T-cell (primary cell): ENCODE measurements around the gene TSPAN4. TPM values are rescaled to one million over a fixed set of nuclear protein-coding genes. Genes with fewer than 3 reads are reported as not detected.

Experiments used
- ATAC-seq, 4 experiments: fragments of 200-7000 bp in 3 of 4; fragments of 150-1000 bp in 1 of 4; cut with Tn5 transposase; replicated peaks in 1 of 4; 1 replicate in 3 of 4; 2 replicates in 1 of 4; pipeline ENCODE4 v1.10.0; 2021; ENCODE audit warnings: moderate library complexity in 3 of 4, mild to moderate bottlenecking in 2 of 4, moderate number of reproducible peaks in 1 of 4
- CTCF ChIA-PET, 2 donors: fragments of 300-600 bp; sonication (Branson Sonifier 250); formaldehyde crosslinking; loops; one replicate each; lab custom pipeline; 2022; ENCODE audit warnings: antibody characterized with exemption in 2 of 2; lab: Charles Lee
- POLR2A ChIA-PET, 2 donors: fragments of 300-600 bp; sonication (Branson Sonifier 250); formaldehyde crosslinking; loops; one replicate each; lab custom pipeline; 2022; ENCODE audit warnings: antibody characterized with exemption in 2 of 2; lab: Charles Lee
- DNase-seq, 35 experiments: peaks; one replicate each; pipeline versions ENCODE4 v3.0.0 to v3.0.0-alpha.2; 2013 to 2023
- H3K27ac ChIP-seq: one replicate; pipeline ENCODE4 v1.5.1; 2013; ENCODE audit warnings: low read length
- H3K27me3 ChIP-seq, 2 experiments: replicated peaks in 1 of 2; 1 replicate in 1 of 2; 2 replicates in 1 of 2; pipeline versions ENCODE4 v1.6.1 to v1.7.0; 2013; ENCODE audit warnings: low read length in 1 of 2, mixed read lengths in 1 of 2; ENCODE audit not compliant: control insufficient read depth in 2 of 2, insufficient read depth in 2 of 2; ENCODE audit errors: extremely low read depth in 1 of 2
- H3K36me3 ChIP-seq, 2 donors: 1 replicate in 1 of 2; 2 replicates in 1 of 2; pipeline versions ENCODE4 v1.6.1 to v1.7.0; 2013; ENCODE audit warnings: low read length in 1 of 2; ENCODE audit not compliant: control insufficient read depth in 2 of 2, insufficient read depth in 1 of 2; ENCODE audit errors: extremely low read depth in 1 of 2
- H3K4me1 ChIP-seq, 2 experiments: 1 replicate in 1 of 2; 2 replicates in 1 of 2; pipeline versions ENCODE4 v1.6.1 to v1.7.0; 2013; ENCODE audit warnings: low read length in 2 of 2, mixed read lengths in 1 of 2; ENCODE audit not compliant: insufficient read depth in 2 of 2, control insufficient read depth in 1 of 2; ENCODE audit errors: extremely low read depth in 1 of 2
- H3K4me3 ChIP-seq, 2 donors: 1 replicate in 1 of 2; 2 replicates in 1 of 2; pipeline versions ENCODE4 v1.5.1 to v1.7.0; 2013; ENCODE audit warnings: mild to moderate bottlenecking in 2 of 2, low read length in 1 of 2, moderate library complexity in 1 of 2; ENCODE audit not compliant: control insufficient read depth in 1 of 2; ENCODE audit errors: extremely low read depth in 1 of 2
- H3K9me3 ChIP-seq: 2 replicates; pipeline ENCODE4 v1.7.0; 2013
- H3K27ac Mint-ChIP-seq, 2 donors: one replicate each; pipeline ENCODE4 v1.8.0; 2020 to 2021; ENCODE audit warnings: mild to moderate bottlenecking in 2 of 2, mixed read lengths in 2 of 2
- H3K27me3 Mint-ChIP-seq, 2 donors: one replicate each; pipeline ENCODE4 v1.8.0; 2021 to 2022; ENCODE audit warnings: mixed read lengths in 2 of 2
- H3K36me3 Mint-ChIP-seq: one replicate; pipeline ENCODE4 v1.8.0; 2021; ENCODE audit warnings: mixed read lengths
- H3K4me1 Mint-ChIP-seq, 3 donors: one replicate each; pipeline ENCODE4 v1.8.0; 2020 to 2022; ENCODE audit warnings: mixed read lengths in 3 of 3, mild to moderate bottlenecking in 1 of 3
- H3K4me3 Mint-ChIP-seq, 3 donors: one replicate each; pipeline ENCODE4 v1.8.0; 2020 to 2022; ENCODE audit warnings: mild to moderate bottlenecking in 3 of 3, mixed read lengths in 3 of 3, moderate library complexity in 3 of 3
- H3K9me3 Mint-ChIP-seq, 3 donors: one replicate each; pipeline ENCODE4 v1.8.0; 2020 to 2022; ENCODE audit warnings: mixed read lengths in 3 of 3
- WGBS: methylation state at CpG from one replicate; pipeline ENCODE4 v1.1.5; 2013; ENCODE audit warnings: missing lambda C conversion rate; ENCODE audit not compliant: insufficient coverage; 5-methylcytosine and 5-hydroxymethylcytosine counted together
- total RNA-seq, 35 experiments: library from RNA in 6 of 35; stranded (reverse) in 6 of 35; fragments of 120-200 nt in 1 of 35; gene quantifications; one replicate each; pipeline versions ENCODE4 v1.2.1 to v1.2.4 and lab custom pipeline; 2013 to 2026

Gene TSPAN4
- total RNA-seq, 5 donors from 2014 or later (not counting 1 experiment from before 2014, with no cell fraction given): 3.1 to 5.8 (median 4.4) TPM

GRCh38 chr11:904380-904779 lies 61.7 kb downstream of the TSPAN4 start:
- Mint-ChIP-seq H3K36me3 (peaks cover 30% of the 10 kb centered on the region), H3K9me3 (no peaks in the 10 kb centered on the region), H3K27me3 (no peaks in the 10 kb centered on the region), H3K4me1 (peaks cover 12 to 18% (median 17%) of the 10 kb centered on the region in 3 donors), H3K4me3 (no peak overlapping the region), H3K27ac (no peak overlapping the region)
- H3K27me3 ChIP-seq: no peaks in the 10 kb centered on the region
- DNase-seq (no peak), ATAC-seq (no peak)
- POLR2A ChIA-PET: no interaction called here
- H3K4me3 ChIP-seq: no peak overlapping the region
- WGBS: 100% methylated on average over 5 of the region's 7 CpGs
- CTCF ChIA-PET: no interaction called here
- H3K9me3 ChIP-seq: no peaks in the 10 kb centered on the region
- H3K4me1 ChIP-seq: peaks cover 0 to 8% of the 10 kb centered on the region in 2 experiments
- peaks cover 29 to 46% of the 10 kb centered on the region in 2 donors for H3K36me3 ChIP-seq
- no peak overlapping the region for H3K27ac ChIP-seq

GRCh38 chr11:905952-906351 lies 63.3 kb downstream of the TSPAN4 start:
- Histone ChIP-seq H3K27me3 (no peaks in the 10 kb centered on the region), H3K4me3 (no peak overlapping the region), H3K27ac (no peak overlapping the region), H3K36me3 (peaks cover 15 to 30% of the 10 kb centered on the region in 2 donors), H3K9me3 (no peaks in the 10 kb centered on the region), H3K4me1 (peaks cover 2 to 18% of the 10 kb centered on the region in 2 experiments)
- Mint-ChIP-seq H3K4me3 (no peak overlapping the region), H3K4me1 (peaks cover 16 to 22% (median 19%) of the 10 kb centered on the region in 3 donors), H3K27me3 (no peaks in the 10 kb centered on the region), H3K27ac (no peak overlapping the region), H3K9me3 (no peaks in the 10 kb centered on the region), H3K36me3 (peaks cover 23% of the 10 kb centered on the region)
- 86% methylated on average over 1 of the region's 7 CpGs for WGBS
- no peak for DNase-seq
- ChIA-PET CTCF (interaction anchor here in 1 of 2 donors (0.6 kb wide), 1 partner anchor 344 kb away, joined by 3 read pairs; no protein-coding TSS in a partner anchor), POLR2A (no interaction called here)
- ATAC-seq: no peak

- CTCF ChIA-PET: no interaction called here
- no peaks in the 10 kb centered on the region for H3K9me3 Mint-ChIP-seq
- no peak for ATAC-seq
These were observed 65.0 kb downstream of the TSPAN4 start for GRCh38 chr11:907668-908067.

GRCh38 chr11:908273-908672 lies 65.6 kb downstream of the TSPAN4 start:
- H3K9me3 Mint-ChIP-seq: no peaks in the 10 kb centered on the region
- POLR2A ChIA-PET: no interaction called here
- H3K4me1 Mint-ChIP-seq: peaks cover 18 to 25% (median 20%) of the 10 kb centered on the region in 3 donors
- H3K4me3 ChIP-seq: no peak overlapping the region
- no CpG with 5 or more reads among the region's 5 CpGs for WGBS
- no peaks in the 10 kb centered on the region for H3K27me3 Mint-ChIP-seq
- CTCF ChIA-PET: no interaction called here
- peaks cover 2 to 27% of the 10 kb centered on the region in 2 experiments for H3K4me1 ChIP-seq
- no peaks in the 10 kb centered on the region for H3K9me3 ChIP-seq
- no peak overlapping the region for H3K27ac Mint-ChIP-seq
- ATAC-seq (no peak), DNase-seq (no peak)
- H3K27ac ChIP-seq: no peak overlapping the region
- H3K27me3 ChIP-seq: no peaks in the 10 kb centered on the region
- peaks cover 12 to 14% of the 10 kb centered on the region in 2 donors for H3K36me3 ChIP-seq
- peaks cover 10% of the 10 kb centered on the region for H3K36me3 Mint-ChIP-seq
- H3K4me3 Mint-ChIP-seq: peak overlapping the region; percentile 25 to 66 (median 51)

More at GRCh38 chr11:907668-908067, 65.0 kb downstream of the TSPAN4 start:
- WGBS: 86% methylated on average over 2 of the region's 2 CpGs
- peaks cover 18 to 25% (median 20%) of the 10 kb centered on the region in 3 donors for H3K4me1 Mint-ChIP-seq
- POLR2A ChIA-PET: no interaction called here
- Histone ChIP-seq H3K9me3 (no peaks in the 10 kb centered on the region), H3K36me3 (peaks cover 14 to 20% of the 10 kb centered on the region in 2 donors), H3K27ac (no peak overlapping the region), H3K4me1 (peaks cover 2 to 27% of the 10 kb centered on the region in 2 experiments), H3K27me3 (no peaks in the 10 kb centered on the region), H3K4me3 (no peak overlapping the region)
- no peak overlapping the region for H3K27ac Mint-ChIP-seq
- H3K36me3 Mint-ChIP-seq: peaks cover 13% of the 10 kb centered on the region
- no peaks in the 10 kb centered on the region for H3K27me3 Mint-ChIP-seq
- H3K4me3 Mint-ChIP-seq: peak overlapping the region in 2 of 3 donors; percentile 51 to 66
- no peak for DNase-seq

DNA sequence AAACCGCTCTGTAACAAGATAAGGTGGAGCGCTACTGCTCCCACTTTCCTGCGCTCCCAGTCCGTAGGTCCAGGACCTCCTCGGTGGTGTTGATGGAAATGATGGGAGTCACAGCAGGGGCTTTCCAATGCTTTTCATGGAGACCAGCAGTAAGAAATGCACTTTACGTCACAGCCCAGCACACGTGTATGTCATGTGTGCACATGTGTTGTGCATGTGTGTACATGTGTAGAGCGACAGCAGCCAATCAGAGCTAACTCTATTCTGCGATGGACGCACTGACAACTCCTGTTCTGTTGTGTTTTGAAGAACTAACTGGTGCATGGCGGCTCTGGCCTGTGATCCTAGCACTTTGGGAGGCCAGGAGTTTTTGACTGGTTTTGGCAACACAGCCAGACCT lies 66.8 kb downstream of the TSPAN4 start:
- DNase-seq (no peak), ATAC-seq (no peak)
- POLR2A ChIA-PET: no interaction called here
- H3K4me1 Mint-ChIP-seq: peaks cover 17 to 25% (median 20%) of the 10 kb centered on the region in 3 donors
- H3K9me3 ChIP-seq: no peaks in the 10 kb centered on the region
- H3K27ac ChIP-seq: no peak overlapping the region
- H3K4me3 ChIP-seq: no peak overlapping the region
- no peaks in the 10 kb centered on the region for H3K9me3 Mint-ChIP-seq
- 92% methylated on average over 9 of the region's 11 CpGs for WGBS
- no peak overlapping the region for H3K27ac Mint-ChIP-seq
- CTCF ChIA-PET: no interaction called here
- no peaks in the 10 kb centered on the region for H3K27me3 ChIP-seq
- peaks cover 3% of the 10 kb centered on the region for H3K36me3 Mint-ChIP-seq
- peak overlapping the region; percentile 80 to 87 (median 87) for H3K4me3 Mint-ChIP-seq
- peaks cover 2 to 27% of the 10 kb centered on the region in 2 experiments for H3K4me1 ChIP-seq
- no peaks in the 10 kb centered on the region for H3K27me3 Mint-ChIP-seq
- H3K36me3 ChIP-seq: peaks cover 6 to 7% of the 10 kb centered on the region in 2 donors

GRCh38 chr11:910044-910588 lies 67.5 kb downstream of the TSPAN4 start:
- H3K27me3 Mint-ChIP-seq: no peaks in the 10 kb centered on the region
- peaks cover 3% of the 10 kb centered on the region for H3K36me3 Mint-ChIP-seq
- Histone ChIP-seq H3K9me3 (no peaks in the 10 kb centered on the region), H3K27ac (no peak overlapping the region), H3K4me1 (peaks cover 2 to 27% of the 10 kb centered on the region in 2 experiments), H3K36me3 (no peaks in the 10 kb centered on the region), H3K4me3 (peak overlapping the region; percentile 49 to 65), H3K27me3 (no peaks in the 10 kb centered on the region)
- peak in 2 of 35 experiments; percentile 15 to 20 for DNase-seq
- 2% methylated on average over 35 of the region's 38 CpGs for WGBS
- POLR2A ChIA-PET: interaction anchor here (0.5 kb wide), 2 partner anchors 11 to 409 kb away, joined by 4 read pairs; no protein-coding TSS in a partner anchor
- peak in 2 of 4 experiments; percentile 8 to 24 for ATAC-seq
- H3K4me1 Mint-ChIP-seq: peaks cover 13 to 25% (median 20%) of the 10 kb centered on the region in 3 donors
- H3K9me3 Mint-ChIP-seq: no peaks in the 10 kb centered on the region
- peak overlapping the region; percentile 59 to 78 for H3K27ac Mint-ChIP-seq
- CTCF ChIA-PET: no interaction called here
- peak overlapping the region; percentile 80 to 87 (median 87) for H3K4me3 Mint-ChIP-seq
